A549 treated with AZD9567 at 1 μM for 4 hours (cell line): ENCODE data around the gene H2BW1. TPM values are rescaled to one million over a fixed set of nuclear protein-coding genes. Genes with fewer than 3 reads are reported as not detected.

Source experiments
- total RNA-seq: library from RNA; stranded (reverse); fragments of 200-300 nt; extraction: Qiagen RNA extraction; gene quantifications from 5 replicates; pipeline ENCODE4 v1.2.3, GENCODE V29; 2022; ENCODE audit not compliant: insufficient read depth

Gene H2BW1, protein sequence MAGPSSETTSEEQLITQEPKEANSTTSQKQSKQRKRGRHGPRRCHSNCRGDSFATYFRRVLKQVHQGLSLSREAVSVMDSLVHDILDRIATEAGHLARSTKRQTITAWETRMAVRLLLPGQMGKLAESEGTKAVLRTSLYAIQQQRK
- not detected in 5 replicates for total RNA-seq

DNA sequence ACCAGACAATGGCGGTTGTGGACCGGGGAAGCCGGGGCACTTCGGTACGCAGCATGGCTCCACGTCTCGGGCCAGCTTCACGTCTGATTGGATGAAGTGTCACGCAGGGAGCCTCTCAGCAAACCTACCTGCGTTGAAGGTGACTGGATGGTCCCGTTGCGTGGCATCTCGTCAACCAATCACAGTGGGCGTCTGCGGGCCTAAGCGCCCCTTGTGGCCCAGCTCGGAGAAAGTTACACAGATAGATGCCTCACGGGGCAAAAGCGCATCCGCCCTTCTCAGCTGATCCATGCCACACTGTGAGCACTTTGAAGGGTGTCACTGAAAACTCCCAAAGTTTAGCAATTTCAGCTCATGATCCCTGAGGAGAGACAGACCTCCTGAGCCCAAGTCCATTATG lies at the start of gene H2BW1:
Gene H2BW1 (minus strand): TSS at position 103 of the 400 bp plus-strand sequence. CDS start 132 bp downstream, outside the sequence.

DNA sequence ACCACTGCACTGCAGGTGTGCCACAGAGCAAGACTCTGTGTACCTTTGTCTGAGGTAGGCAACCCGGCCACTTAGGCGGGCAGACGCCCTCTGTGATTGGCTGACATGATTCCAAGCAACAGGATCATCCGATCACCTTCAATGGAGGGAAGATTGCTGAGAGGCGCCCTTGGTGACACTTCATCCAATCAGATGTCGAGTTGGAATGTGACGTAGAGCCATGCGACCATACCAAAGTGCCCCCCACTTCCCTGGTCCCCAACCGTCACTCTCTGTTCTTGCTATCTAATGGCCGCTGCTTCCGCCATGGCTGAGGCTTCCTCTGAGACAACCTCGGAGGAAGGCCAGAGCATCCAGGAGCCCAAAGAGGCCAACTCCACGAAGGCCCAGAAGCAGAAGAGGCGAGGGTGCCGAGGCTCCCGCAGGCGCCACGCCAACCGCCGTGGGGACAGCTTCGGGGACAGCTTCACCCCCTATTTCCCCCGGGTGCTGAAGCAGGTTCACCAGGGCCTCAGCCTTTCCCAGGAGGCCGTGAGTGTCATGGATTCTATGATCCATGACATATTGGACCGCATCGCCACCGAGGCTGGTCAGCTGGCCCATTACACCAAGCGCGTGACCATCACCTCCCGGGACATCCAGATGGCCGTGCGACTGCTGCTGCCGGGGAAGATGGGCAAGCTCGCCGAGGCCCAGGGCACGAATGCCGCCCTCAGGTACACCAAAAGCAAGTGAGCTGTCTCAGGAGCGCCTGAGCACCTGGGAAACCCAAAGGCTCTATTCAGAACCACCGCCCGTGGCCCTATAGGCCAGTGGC lies 26.4 kb upstream of the H2BW1 start, which contains the start of gene H2BW2:
Gene H2BW2 (plus strand): TSS at position 268 of the 817 bp plus-strand sequence. CDS start 39 bp downstream, at position 307.

DNA sequence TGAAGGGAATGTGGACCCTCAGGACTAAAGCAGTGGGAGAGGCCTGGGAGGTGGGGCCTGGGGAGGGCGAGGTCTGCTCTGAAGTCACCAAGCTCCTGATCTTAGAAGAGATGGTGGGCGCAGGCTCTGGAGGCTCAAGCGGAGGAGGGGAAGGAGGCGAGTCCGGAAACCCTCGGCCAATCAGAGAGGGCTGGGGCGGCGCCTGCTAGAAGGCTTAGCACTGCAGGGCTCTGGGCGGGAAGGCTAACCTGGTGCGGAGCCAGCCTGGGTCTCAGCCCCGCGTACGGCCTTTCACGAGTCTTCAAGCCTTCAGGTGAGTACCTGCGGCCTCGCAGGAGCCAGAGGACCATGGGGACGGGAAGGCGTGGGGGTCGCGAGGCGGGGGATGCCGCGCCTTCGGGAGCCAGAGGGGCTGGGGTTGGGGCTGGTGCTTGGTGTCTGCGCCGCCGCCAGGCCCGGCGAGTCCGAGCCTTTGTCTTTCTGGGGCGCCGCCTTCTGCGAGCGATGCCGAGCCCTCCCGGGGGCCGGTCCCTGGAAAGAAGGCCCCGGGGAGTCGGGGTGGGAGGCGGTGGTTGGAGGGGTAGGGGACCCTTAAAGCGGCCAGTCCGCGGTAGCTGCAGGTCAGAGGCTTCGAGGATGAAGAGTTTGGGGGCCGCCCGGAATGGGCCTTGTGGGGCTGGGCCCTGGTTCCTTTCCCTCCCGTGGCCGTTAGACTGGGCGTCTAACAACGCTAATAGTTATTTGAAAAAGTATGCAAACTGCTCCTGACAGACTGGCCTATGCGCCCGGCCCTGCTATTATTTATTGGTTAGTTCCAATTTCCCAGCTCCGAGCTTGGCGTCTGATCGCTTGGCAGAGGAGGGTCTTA lies 50.9 kb downstream of the H2BW1 start, which contains the start of gene TMSB15B:
Gene TMSB15B (plus strand): TSS at position 217 of the 868 bp plus-strand sequence.

Other genes starting within 250 kb of the H2BW1 start
- gene PLP1, start 236.9 kb downstream of the H2BW1 start, total RNA-seq, result 0.06 TPM in 1 of 5 replicates, not detected in the others
- 0.02 to 0.05 TPM in 2 of 5 replicates, not detected in the others for gene RAB9B, start 181.5 kb downstream of the H2BW1 start, total RNA-seq
- gene TMSB15B, start 51.1 kb downstream of the H2BW1 start, total RNA-seq, result 6.0 to 8.3 TPM (median 6.7 TPM) in 5 replicates
- not detected in 5 replicates for gene H2BW2, start 26.2 kb upstream of the H2BW1 start, total RNA-seq
- 0.13 to 0.25 TPM (median 0.14 TPM) in 4 of 5 replicates, not detected in the other for gene TMSB15C, start 62.5 kb upstream of the H2BW1 start, total RNA-seq
- gene ZCCHC18, start 98.8 kb upstream of the H2BW1 start, total RNA-seq, result 0.05 to 0.20 TPM (median 0.13 TPM) in 4 of 5 replicates, not detected in the other
- 3.5 to 4.8 TPM (median 4.3 TPM) in 4 of 5 replicates, not detected in the other for gene SLC25A53, start 143.3 kb upstream of the H2BW1 start, total RNA-seq
- 13.3 to 21.3 TPM (median 19.3 TPM) in 5 replicates for gene FAM199X, start 152.7 kb upstream of the H2BW1 start, total RNA-seq
- gene ESX1, start 241.2 kb upstream of the H2BW1 start, total RNA-seq, result not detected in 5 replicates